DOHH2 (cell line): Measurements from ENCODE around the gene ZNF100.

Experiments used
- EZH2phosphoT487 ChIP-seq: fragments of 200-600 bp; sonication (generic); IDR thresholded peaks from 2 replicates; pipeline ENCODE4 v1.6.1; 2017; ENCODE audit warnings: borderline replicate concordance, mild to moderate bottlenecking, antibody characterized with exemption, low read length, moderate library complexity, mixed read lengths
- TF ChIP-seq, protein P1 (sequence below): fragments of 200-600 bp; sonication (generic); IDR thresholded peaks from one replicate; pipeline ENCODE4 v1.5.1; 2014; ENCODE audit warnings: antibody characterized with exemption, mild to moderate bottlenecking, low read depth, low read length; ENCODE audit not compliant: poor library complexity, severe bottlenecking

DNA sequence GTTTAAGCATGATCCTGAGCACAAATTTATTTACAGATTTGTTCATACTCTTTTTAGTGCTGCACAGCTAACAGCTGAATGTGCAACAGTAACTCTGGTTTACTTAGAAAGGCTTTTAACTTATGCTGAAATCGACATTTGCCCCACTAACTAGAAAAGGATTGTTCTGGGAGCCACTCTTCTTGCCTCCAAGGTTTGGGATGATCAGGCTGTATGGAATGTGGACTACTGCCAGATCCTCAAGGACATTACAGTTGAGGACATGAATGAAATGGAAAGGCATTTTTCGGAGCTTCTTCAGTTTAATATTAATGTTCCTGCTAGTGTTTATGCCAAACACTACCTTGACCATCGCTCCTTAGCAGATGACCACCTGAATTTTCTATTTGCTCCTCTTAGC is 16.0 kb downstream of the ZNF100 start:
- TF ChIP-seq, protein P1, sequence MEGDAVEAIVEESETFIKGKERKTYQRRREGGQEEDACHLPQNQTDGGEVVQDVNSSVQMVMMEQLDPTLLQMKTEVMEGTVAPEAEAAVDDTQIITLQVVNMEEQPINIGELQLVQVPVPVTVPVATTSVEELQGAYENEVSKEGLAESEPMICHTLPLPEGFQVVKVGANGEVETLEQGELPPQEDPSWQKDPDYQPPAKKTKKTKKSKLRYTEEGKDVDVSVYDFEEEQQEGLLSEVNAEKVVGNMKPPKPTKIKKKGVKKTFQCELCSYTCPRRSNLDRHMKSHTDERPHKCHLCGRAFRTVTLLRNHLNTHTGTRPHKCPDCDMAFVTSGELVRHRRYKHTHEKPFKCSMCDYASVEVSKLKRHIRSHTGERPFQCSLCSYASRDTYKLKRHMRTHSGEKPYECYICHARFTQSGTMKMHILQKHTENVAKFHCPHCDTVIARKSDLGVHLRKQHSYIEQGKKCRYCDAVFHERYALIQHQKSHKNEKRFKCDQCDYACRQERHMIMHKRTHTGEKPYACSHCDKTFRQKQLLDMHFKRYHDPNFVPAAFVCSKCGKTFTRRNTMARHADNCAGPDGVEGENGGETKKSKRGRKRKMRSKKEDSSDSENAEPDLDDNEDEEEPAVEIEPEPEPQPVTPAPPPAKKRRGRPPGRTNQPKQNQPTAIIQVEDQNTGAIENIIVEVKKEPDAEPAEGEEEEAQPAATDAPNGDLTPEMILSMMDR: no peak
- TF ChIP-seq EZH2phosphoT487: no peak
